A549 (cell line): Measurements from ENCODE around the gene ANKRD39.

Source experiments
- CHD2 ChIP-seq: fragments of 150-350 bp; IDR thresholded peaks from 2 replicates; pipeline ENCODE4 v1.6.1; 2014; ENCODE audit warnings: low read length; ENCODE audit not compliant: partially characterized antibody
- CTCF ChIP-seq: fragments of >200 bp; sonication (Bioruptor Twin); formaldehyde crosslinking; IDR thresholded peaks from 3 replicates; pipeline ENCODE4 v1.5.1; 2016
- ELK1 ChIP-seq: fragments of 150-350 bp; IDR thresholded peaks from 2 replicates; pipeline ENCODE4 v1.6.1; 2014; ENCODE audit warnings: low read depth, mild to moderate bottlenecking, low read length
- EP300 ChIP-seq, 2 experiments: fragments of >200 bp; sonication (Bioruptor Twin); formaldehyde crosslinking; IDR thresholded peaks; 2 replicates in 1 of 2; 3 replicates in 1 of 2; pipeline ENCODE4 v1.6.1; 2016 to 2017
- FOSL2 ChIP-seq, 2 experiments: fragments of 450-650 bp in 1 of 2; fragments of >200 bp in 1 of 2; sonication (Bioruptor Twin) in 1 of 2; formaldehyde crosslinking; IDR thresholded peaks; 2 replicates each; pipeline versions ENCODE4 v1.5.0 to v1.6.1; 2016 to 2020; ENCODE audit warnings: mild to moderate bottlenecking in 1 of 2, moderate library complexity in 1 of 2
- KDM1A ChIP-seq: fragments of 200-600 bp; sonication (generic); IDR thresholded peaks from 2 replicates; pipeline ENCODE4 v1.6.1; 2016; ENCODE audit warnings: low read depth, mild to moderate bottlenecking
- POLR2A ChIP-seq: IDR thresholded peaks from 2 replicates; pipeline ENCODE4 v1.6.1; 2012; ENCODE audit warnings: mild to moderate bottlenecking, low read length

GRCh38 chr2:96903815-96904214 lies 46.0 kb upstream of the ANKRD39 start:
- TF ChIP-seq CTCF (no peak), EP300 (IDR thresholded peaks at IDR 0.05) (no peak), FOSL2 (IDR thresholded peaks at IDR 0.05) (no peak), FOSL2 (CRISPR knock-in tag; IDR thresholded peaks at IDR 0.05) (no peak), POLR2A (no peak), CHD2 (no peak), ELK1 (no peak), KDM1A (no peak)
